HG02885 (cell line): ENCODE data around the gene MYNN.

Source experiments
- ATAC-seq: cut with Tn5 transposase; IDR thresholded peaks from one replicate; pipeline ENCODE4 v1.9.1; 2021; ENCODE audit warnings: mild to moderate bottlenecking; ENCODE audit not compliant: unreplicated experiment, poor library complexity

MYNN gene

DNA sequence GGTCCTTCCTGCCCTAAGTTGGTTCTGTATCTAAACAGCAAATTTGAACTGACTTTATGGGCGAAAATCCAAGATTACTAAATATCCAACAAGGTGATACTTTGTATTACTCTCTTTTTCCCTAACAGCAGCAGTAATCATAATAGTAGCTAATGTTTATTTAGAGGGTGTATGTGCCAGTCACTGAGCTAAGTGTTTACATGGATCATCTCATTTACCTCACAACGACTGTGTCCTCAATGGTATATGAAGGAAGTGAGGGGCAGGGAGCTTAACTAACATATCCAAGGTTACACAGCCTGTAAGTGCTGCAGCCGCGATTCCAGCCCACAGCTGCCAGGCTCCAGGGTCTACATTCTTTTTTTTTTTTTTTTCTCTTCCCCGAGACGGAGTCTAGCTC lies 49.8 kb downstream of the MYNN start:
- no peak for ATAC-seq

DNA sequence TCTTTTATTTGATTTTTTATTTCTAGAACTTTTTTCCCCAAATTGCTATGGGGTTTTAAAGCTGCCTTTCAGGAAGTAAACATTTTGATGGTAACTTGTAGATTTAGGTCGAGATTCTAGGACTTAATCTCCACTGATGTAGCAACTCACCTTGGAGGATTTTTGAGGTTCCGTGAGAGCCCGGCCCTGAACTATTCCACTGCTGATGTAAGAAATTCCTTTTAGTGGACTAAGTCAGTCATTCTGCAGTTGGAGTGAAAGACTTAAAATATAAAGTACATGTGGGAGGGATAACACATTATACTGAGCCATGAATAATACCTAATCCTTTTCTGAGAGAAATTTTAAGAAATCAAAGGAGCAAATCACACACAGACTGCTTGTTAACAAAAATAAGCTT lies 52.1 kb downstream of the MYNN start:
- no peak for ATAC-seq

DNA sequence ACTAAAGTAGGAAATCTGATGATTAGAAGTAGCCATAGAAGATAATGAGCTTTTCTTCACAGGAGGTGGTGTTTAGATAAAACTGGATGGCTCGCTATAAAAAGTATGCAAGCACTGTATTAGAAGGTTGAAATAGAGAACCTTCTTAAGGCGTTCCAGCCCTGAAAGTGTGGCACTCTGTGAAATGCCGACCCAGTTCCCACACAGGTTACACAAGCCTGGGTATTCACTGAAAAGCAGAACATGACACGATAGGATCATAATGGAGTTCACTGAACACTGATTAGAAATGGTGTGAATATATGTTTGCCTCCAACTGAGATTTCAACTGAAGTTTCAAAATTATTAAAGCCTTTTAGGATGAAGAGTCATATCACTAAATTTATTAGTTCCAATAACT lies 54.5 kb downstream of the MYNN start:
- ATAC-seq, result no peak

DNA sequence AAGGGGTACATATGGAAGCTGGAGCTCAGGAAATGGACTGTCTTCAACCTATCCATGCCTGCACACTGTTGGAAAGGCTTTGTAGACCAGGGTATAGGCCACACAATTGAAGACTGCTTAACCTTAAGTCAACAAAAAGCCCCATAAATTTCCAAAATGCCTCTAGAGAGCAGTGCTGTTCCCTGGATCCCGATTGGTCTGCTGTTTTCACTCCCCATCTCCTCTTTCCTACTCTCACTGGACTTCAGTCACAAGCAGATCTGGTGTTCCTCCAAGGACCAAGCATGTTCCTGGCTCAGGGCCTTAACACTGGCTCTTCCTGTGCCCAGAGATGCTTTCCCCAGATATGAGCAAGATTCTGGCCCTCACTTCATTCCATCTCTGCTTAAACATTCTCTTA lies 62.3 kb downstream of the MYNN start:
- ATAC-seq, result peak; percentile 1

DNA sequence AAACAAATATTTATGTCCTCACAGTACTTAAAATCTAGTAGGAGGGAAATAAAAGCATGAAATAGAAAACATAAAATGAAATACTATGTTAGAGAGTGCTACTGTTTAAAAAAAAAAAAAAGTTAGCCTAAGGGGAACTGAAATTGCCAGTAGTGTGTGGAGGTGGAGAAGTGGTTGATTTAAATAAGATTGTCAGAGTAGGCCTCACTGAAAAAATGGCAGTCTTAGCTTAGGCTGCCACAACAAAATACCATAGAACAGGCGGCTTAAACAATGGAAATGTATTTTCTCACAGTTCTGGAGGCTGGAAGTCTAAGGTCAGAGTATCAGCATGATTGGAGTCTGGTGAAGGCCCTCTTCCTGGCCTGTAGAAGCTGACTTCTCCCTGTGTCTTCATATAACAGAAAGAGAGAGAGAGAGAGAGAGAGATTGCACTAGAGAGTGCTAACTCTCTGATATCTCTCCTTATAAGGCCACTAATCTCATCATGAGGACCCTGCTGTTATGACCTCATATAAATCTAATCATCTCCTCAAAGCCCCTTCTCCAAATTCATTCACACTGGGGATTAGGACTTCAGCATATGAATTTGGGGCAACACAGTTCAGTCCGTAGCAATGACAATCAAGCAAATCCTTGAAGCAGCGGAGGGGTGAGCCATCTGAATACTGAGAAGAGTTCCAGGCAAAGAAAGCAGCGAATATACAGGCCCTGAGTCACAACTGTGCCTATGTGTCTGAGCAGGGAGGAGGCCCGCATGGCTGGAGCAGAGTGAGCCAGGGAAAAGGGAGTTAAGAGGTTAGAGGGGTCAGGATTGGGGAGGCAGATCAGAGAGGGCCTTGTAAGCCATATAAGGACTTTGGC lies 63.1 kb downstream of the MYNN start:
- peak; percentile 91 for ATAC-seq

DNA sequence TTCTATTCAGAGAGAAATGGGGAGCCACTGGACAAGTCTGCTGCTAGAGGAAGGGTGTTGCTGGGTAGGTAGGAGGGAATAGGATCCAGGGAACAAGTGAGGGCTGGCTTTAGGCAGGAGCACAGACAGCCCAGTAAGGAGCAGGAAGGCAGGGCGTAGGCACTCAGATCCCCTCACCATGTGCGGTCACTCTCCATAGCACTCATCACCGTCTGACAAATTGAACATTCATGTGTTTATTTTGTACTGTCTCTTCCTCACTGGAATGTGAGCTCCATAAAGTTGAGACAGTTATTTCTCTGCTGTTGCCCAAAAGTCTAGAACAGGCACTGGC lies 63.7 kb downstream of the MYNN start:
- no peak for ATAC-seq

DNA sequence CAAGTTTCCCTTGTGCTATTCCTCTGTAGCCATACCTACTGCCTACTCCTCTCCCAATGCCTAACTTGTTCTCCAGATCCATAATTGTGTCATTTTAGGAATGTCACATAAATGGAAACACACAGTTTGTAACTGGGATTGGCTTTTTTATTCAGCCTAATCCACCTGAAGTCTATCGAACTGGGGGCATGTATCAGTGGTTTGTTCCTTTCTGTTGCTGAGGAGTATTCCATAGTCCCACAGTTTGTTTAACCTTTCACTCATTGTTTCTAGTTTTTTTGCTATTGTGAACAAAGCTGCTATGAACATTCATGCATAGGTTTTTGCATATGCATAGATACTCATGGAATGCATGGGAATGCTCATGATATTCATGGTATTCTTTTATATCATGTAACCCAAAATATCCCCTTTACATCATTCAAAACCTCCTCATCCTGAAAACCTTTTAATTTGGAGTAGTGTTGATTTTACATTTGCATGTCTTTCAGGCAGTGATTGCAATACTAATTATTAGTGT lies 65.4 kb downstream of the MYNN start:
- no peak for ATAC-seq
